ENCODE measurements around the gene ARHGEF17.

DNA sequence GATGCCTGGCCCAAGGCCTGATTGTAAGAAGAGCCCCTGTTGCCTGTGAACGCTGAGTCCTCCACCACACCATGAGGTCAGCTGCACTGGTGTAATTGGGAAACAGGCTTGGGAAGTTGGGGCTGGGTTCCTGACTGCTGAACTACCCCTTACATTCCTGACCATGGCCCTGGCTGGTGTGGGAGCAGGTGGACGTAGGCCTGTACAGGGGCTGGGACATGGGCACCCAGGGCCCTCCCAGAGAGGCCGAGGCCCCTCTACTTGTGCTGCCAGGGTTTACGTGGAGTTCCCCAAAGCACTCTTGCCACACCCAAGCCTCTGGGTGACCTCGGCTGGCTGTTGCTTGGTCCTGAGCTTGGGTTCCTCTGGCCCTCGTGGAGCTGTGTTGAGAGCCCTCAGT is 73.5 kb downstream of the ARHGEF17 start:
- no peak for TF ChIP-seq HOXA7 (CRISPR knock-in tag; IDR thresholded peaks at IDR 0.05; ENCODE audit: borderline replicate concordance)
- no peak for TF ChIP-seq ZNF10 (tag by site-specific recombination; IDR thresholded peaks at IDR 0.05)
- TF ChIP-seq, protein P1, sequence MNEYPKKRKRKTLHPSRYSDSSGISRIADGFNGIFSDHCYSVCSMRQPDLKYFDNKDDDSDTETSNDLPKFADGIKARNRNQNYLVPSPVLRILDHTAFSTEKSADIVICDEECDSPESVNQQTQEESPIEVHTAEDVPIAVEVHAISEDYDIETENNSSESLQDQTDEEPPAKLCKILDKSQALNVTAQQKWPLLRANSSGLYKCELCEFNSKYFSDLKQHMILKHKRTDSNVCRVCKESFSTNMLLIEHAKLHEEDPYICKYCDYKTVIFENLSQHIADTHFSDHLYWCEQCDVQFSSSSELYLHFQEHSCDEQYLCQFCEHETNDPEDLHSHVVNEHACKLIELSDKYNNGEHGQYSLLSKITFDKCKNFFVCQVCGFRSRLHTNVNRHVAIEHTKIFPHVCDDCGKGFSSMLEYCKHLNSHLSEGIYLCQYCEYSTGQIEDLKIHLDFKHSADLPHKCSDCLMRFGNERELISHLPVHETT (tag by site-specific recombination; IDR thresholded peaks at IDR 0.05): no peak
- TF ChIP-seq, protein P2, sequence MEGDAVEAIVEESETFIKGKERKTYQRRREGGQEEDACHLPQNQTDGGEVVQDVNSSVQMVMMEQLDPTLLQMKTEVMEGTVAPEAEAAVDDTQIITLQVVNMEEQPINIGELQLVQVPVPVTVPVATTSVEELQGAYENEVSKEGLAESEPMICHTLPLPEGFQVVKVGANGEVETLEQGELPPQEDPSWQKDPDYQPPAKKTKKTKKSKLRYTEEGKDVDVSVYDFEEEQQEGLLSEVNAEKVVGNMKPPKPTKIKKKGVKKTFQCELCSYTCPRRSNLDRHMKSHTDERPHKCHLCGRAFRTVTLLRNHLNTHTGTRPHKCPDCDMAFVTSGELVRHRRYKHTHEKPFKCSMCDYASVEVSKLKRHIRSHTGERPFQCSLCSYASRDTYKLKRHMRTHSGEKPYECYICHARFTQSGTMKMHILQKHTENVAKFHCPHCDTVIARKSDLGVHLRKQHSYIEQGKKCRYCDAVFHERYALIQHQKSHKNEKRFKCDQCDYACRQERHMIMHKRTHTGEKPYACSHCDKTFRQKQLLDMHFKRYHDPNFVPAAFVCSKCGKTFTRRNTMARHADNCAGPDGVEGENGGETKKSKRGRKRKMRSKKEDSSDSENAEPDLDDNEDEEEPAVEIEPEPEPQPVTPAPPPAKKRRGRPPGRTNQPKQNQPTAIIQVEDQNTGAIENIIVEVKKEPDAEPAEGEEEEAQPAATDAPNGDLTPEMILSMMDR (tag by site-specific recombination; IDR thresholded peaks at IDR 0.05): no peak
- TF ChIP-seq ZNF561 (tag by site-specific recombination; IDR thresholded peaks at IDR 0.05; ENCODE audit: borderline replicate concordance): no peak
- TF ChIP-seq, protein P3, sequence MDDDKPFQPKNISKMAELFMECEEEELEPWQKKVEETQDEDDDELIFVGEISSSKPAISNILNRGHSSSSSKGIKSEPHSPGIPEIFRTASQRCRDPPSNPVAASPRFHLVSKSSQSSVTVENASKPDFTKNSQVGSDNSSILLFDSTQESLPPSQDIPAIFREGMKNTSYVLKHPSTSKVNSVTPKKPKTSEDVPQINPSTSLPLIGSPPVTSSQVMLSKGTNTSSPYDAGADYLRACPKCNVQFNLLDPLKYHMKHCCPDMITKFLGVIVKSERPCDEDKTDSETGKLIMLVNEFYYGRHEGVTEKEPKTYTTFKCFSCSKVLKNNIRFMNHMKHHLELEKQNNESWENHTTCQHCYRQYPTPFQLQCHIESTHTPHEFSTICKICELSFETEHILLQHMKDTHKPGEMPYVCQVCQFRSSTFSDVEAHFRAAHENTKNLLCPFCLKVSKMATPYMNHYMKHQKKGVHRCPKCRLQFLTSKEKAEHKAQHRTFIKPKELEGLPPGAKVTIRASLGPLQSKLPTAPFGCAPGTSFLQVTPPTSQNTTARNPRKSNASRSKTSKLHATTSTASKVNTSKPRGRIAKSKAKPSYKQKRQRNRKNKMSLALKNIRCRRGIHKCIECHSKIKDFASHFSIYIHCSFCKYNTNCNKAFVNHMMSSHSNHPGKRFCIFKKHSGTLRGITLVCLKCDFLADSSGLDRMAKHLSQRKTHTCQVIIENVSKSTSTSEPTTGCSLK (tag by site-specific recombination; IDR thresholded peaks at IDR 0.05): no peak
- no peak for TF ChIP-seq ZNF664 (tag by site-specific recombination; IDR thresholded peaks at IDR 0.05)
- no peak for TF ChIP-seq HOXD13 (CRISPR knock-in tag; IDR thresholded peaks at IDR 0.05; ENCODE audit: borderline replicate concordance)
- no peak for TF ChIP-seq ZNF138 (tag by site-specific recombination; IDR thresholded peaks at IDR 0.05; ENCODE audit: borderline replicate concordance)
- no peak for TF ChIP-seq ZFP41 (tag by site-specific recombination; IDR thresholded peaks at IDR 0.05; ENCODE audit: borderline replicate concordance)
- TF ChIP-seq, protein P4, sequence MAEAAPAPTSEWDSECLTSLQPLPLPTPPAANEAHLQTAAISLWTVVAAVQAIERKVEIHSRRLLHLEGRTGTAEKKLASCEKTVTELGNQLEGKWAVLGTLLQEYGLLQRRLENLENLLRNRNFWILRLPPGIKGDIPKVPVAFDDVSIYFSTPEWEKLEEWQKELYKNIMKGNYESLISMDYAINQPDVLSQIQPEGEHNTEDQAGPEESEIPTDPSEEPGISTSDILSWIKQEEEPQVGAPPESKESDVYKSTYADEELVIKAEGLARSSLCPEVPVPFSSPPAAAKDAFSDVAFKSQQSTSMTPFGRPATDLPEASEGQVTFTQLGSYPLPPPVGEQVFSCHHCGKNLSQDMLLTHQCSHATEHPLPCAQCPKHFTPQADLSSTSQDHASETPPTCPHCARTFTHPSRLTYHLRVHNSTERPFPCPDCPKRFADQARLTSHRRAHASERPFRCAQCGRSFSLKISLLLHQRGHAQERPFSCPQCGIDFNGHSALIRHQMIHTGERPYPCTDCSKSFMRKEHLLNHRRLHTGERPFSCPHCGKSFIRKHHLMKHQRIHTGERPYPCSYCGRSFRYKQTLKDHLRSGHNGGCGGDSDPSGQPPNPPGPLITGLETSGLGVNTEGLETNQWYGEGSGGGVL (tag by site-specific recombination; IDR thresholded peaks at IDR 0.05): no peak
